Left colon (tissue), 2 donors: Measurements from ENCODE around the gene LARP1. TPM values are rescaled to one million over a fixed set of nuclear protein-coding genes. Genes with fewer than 3 reads are reported as not detected.

Source experiments
- ATAC-seq: fragments of 200-7000 bp; cut with Tn5 transposase; one replicate; pipeline ENCODE4 v1.9.1; 2020; ENCODE audit warnings: mild to moderate bottlenecking, moderate library complexity
- DNase-seq, 2 donors: peaks; one replicate each; pipeline ENCODE4 v3.0.0-alpha.2; 2020
- intact Hi-C, 2 donors: fragments of 100-400 bp; cut with DNase I in 1 of 2; cut with micrococcal nuclease in 1 of 2; formaldehyde crosslinking; loops; one replicate each; pipeline versions ENCODE4 v1.11.2 to v1.14.0; 2022; cut with DNase I, micrococcal nuclease
- long read RNA-seq: library from polyadenylated mRNA; unstranded; transcript quantifications from one replicate; pipeline ENCODE4 v2.0.0, GENCODE V29; 2021
- total RNA-seq, 2 donors: library from RNA; stranded (reverse); fragmentation: NEBNext Ultra II Directional; extraction: Animal tissue kit (Norgen Biotek cat#: 25700); gene quantifications; one replicate each; pipeline ENCODE4 v1.2.1, GENCODE V29; 2021
- donor health status: DM: no; HTN: no; CAD: no.
- donor health status: DM: yes; HTN: yes; CAD: no.

Gene LARP1
- 100 to 1,000 TPM; 118 to 161 TPM for total RNA-seq
- long read RNA-seq, transcript LARP1-204 (14 exons, 2,630 nt) = major isoform, 6 of 107 reads
- long read RNA-seq, partial matches to known transcripts = 10 of 107 reads
- long read RNA-seq, other reads (novel, unspliced or antisense) = 90 of 107 reads

GRCh38 chr5:154755361-154756008 is at the start of gene LARP1:
Gene LARP1 (plus strand): TSS chr5:154755377. CDS start chr5:154755758, 381 bp downstream.
- peak in 1 of 2 donors; percentile 65 for DNase-seq
- intact Hi-C loops = no loop called here
- peak; percentile 20 for ATAC-seq

- no peak for ATAC-seq
- no peak for DNase-seq
- intact Hi-C loops = no loop called here
Measured at GRCh38 chr5:154706416-154706815, 48.8 kb upstream of the LARP1 start.

- DNase-seq (no peak), ATAC-seq (no peak)
- intact Hi-C loops = no loop called here
Measured at GRCh38 chr5:154707641-154708040, 47.5 kb upstream of the LARP1 start.

GRCh38 chr5:154708207-154708606 is 47.0 kb upstream of the LARP1 start:
- no peak for DNase-seq
- intact Hi-C loops = no loop called here
- ATAC-seq = no peak

GRCh38 chr5:154708846-154709245 is 46.3 kb upstream of the LARP1 start:
- DNase-seq = no peak
- ATAC-seq = no peak
- intact Hi-C loops = no loop called here

GRCh38 chr5:154709368-154710305 is 45.5 kb upstream of the LARP1 start:
- ATAC-seq = no peak
- DNase-seq = no peak
- intact Hi-C loops = no loop called here

GRCh38 chr5:154712518-154713437 is 42.4 kb upstream of the LARP1 start:
- intact Hi-C loops = no loop called here
- DNase-seq (peak; percentile 74 to 89), ATAC-seq (peak; percentile 86)

- ATAC-seq (peak; percentile 62), DNase-seq (peak; percentile 29 to 42)
- intact Hi-C loops = no loop called here
Measured at GRCh38 chr5:154713615-154714125, 41.5 kb upstream of the LARP1 start.

GRCh38 chr5:154714266-154714986 is 40.8 kb upstream of the LARP1 start:
- DNase-seq = peak; percentile 28 to 52
- intact Hi-C loops = no loop called here
- peak; percentile 81 for ATAC-seq

- ATAC-seq (no peak), DNase-seq (no peak)
- intact Hi-C loops = no loop called here
Measured at GRCh38 chr5:154721481-154722058, 33.6 kb upstream of the LARP1 start.

- ATAC-seq (no peak), DNase-seq (no peak)
- intact Hi-C loops = no loop called here
Measured at GRCh38 chr5:154722097-154722496, 33.1 kb upstream of the LARP1 start.

GRCh38 chr5:154722936-154723335 is 32.2 kb upstream of the LARP1 start:
- ATAC-seq = no peak
- intact Hi-C loops = no loop called here
- DNase-seq = no peak

GRCh38 chr5:154723740-154724505 is 31.3 kb upstream of the LARP1 start:
- intact Hi-C loops = no loop called here

GRCh38 chr5:154727361-154727760 is 27.8 kb upstream of the LARP1 start:
- DNase-seq (no peak), ATAC-seq (no peak)
- intact Hi-C loops = no loop called here

More at GRCh38 chr5:154723740-154724505, 31.3 kb upstream of the LARP1 start:
- no peak for DNase-seq
- ATAC-seq = peak; percentile 97

- DNase-seq = no peak
- no peak for ATAC-seq
- intact Hi-C loops = no loop called here
Measured at GRCh38 chr5:154728939-154729588, 26.1 kb upstream of the LARP1 start.

GRCh38 chr5:154729613-154730012 is 25.6 kb upstream of the LARP1 start:
- intact Hi-C loops = no loop called here
- ATAC-seq = peak; percentile 76
- peak in 1 of 2 donors; percentile 50 for DNase-seq
